SU-DHL-6 (cell line): ENCODE data around the gene HYCC2.

Experiments
- CTCF ChIP-seq: fragments of 200-600 bp; sonication (generic); IDR thresholded peaks from one replicate; pipeline ENCODE4 v1.5.1; 2017; ENCODE audit warnings: antibody characterized with exemption, mild to moderate bottlenecking, low read length, moderate library complexity; ENCODE audit not compliant: insufficient read depth, poor library complexity, severe bottlenecking
- EZH2phosphoT487 ChIP-seq: fragments of 200-600 bp; sonication (generic), shearing (Covaris generic); conservative IDR thresholded peaks from 2 replicates; pipeline ENCODE4 v1.6.1; 2018; ENCODE audit warnings: mild to moderate bottlenecking, antibody characterized with exemption, low read length, moderate library complexity, mixed read lengths

GRCh38 chr2:201057715-201058248 is 13.7 kb downstream of the HYCC2 start:
- TF ChIP-seq CTCF (no peak), EZH2phosphoT487 (no peak)
